Measurements from ENCODE around the gene CREM. TPM values are rescaled to one million over a fixed set of nuclear protein-coding genes. Genes with fewer than 3 reads are reported as not detected.

Gene CREM
- total RNA-seq, 1 experiment from 2014 or later = 30.2 TPM

GRCh38 chr10:35226507-35226906 is 99.9 kb downstream of the CREM start:
- ChIA-PET CTCF (no interaction called here), POLR2A (no interaction called here)
- intact Hi-C loops (cut with micrococcal nuclease) = no loop called here
- Mint-ChIP-seq H3K4me3 (ENCODE audit: unreplicated experiment) (no peak overlapping the region), H3K27me3 (ENCODE audit: insufficient read depth, unreplicated experiment) (no peaks in the 10 kb centered on the region), H3K36me3 (ENCODE audit: insufficient read depth, unreplicated experiment) (no peaks in the 10 kb centered on the region), H3K4me1 (ENCODE audit: insufficient read depth, unreplicated experiment) (no peaks in the 10 kb centered on the region), H3K9me3 (ENCODE audit: unreplicated experiment) (no peaks in the 10 kb centered on the region), H3K27ac (ENCODE audit: low read depth, unreplicated experiment) (no peak overlapping the region)
- no peak for DNase-seq (ENCODE audit: unreplicated experiment)
- no TSS peak for BruUV-seq (replicated peaks)
- TF ChIP-seq CTCF (IDR thresholded peaks at IDR 0.05; ENCODE audit: unreplicated experiment) = no peak

GRCh38 chr10:35228058-35228457 is 101.4 kb downstream of the CREM start:
- intact Hi-C loops (cut with micrococcal nuclease) = no loop called here
- Mint-ChIP-seq H3K4me3 (ENCODE audit: unreplicated experiment) (no peak overlapping the region), H3K36me3 (ENCODE audit: insufficient read depth, unreplicated experiment) (no peaks in the 10 kb centered on the region), H3K4me1 (ENCODE audit: insufficient read depth, unreplicated experiment) (no peaks in the 10 kb centered on the region), H3K9me3 (ENCODE audit: unreplicated experiment) (no peaks in the 10 kb centered on the region), H3K27me3 (ENCODE audit: insufficient read depth, unreplicated experiment) (no peaks in the 10 kb centered on the region), H3K27ac (ENCODE audit: low read depth, unreplicated experiment) (no peak overlapping the region)
- DNase-seq (ENCODE audit: unreplicated experiment) = no peak
- POLR2A ChIA-PET = no interaction called here
- CTCF ChIA-PET = interaction anchor here (0.6 to 1.2 kb wide), 2 partner anchors 202 to 282 kb away, joined by 3 read pairs; no protein-coding TSS in a partner anchor
- no TSS peak for BruUV-seq (replicated peaks)
- TF ChIP-seq CTCF (IDR thresholded peaks at IDR 0.05; ENCODE audit: unreplicated experiment) = no peak

- H3K9me3 Mint-ChIP-seq (ENCODE audit: unreplicated experiment) = no peaks in the 10 kb centered on the region
- no peak for TF ChIP-seq CTCF (IDR thresholded peaks at IDR 0.05; ENCODE audit: unreplicated experiment)
- intact Hi-C loops (cut with micrococcal nuclease) = no loop called here
Observed at GRCh38 chr10:35231646-35232045, 105.0 kb downstream of the CREM start.

GRCh38 chr10:35232527-35232926 is 105.9 kb downstream of the CREM start:
- Mint-ChIP-seq H3K27me3 (ENCODE audit: insufficient read depth, unreplicated experiment) (no peaks in the 10 kb centered on the region), H3K4me3 (ENCODE audit: unreplicated experiment) (no peak overlapping the region), H3K27ac (ENCODE audit: low read depth, unreplicated experiment) (no peak overlapping the region), H3K9me3 (ENCODE audit: unreplicated experiment) (no peaks in the 10 kb centered on the region), H3K36me3 (ENCODE audit: insufficient read depth, unreplicated experiment) (no peaks in the 10 kb centered on the region), H3K4me1 (ENCODE audit: insufficient read depth, unreplicated experiment) (no peaks in the 10 kb centered on the region)
- ChIA-PET POLR2A (interaction anchor here (0.7 kb wide), 1 partner anchor 12 kb away, joined by 3 read pairs; no protein-coding TSS in a partner anchor), CTCF (no interaction called here)
- no TSS peak for BruUV-seq (replicated peaks)
- DNase-seq (ENCODE audit: unreplicated experiment) = no peak
- intact Hi-C loops (cut with micrococcal nuclease) = no loop called here
- TF ChIP-seq CTCF (IDR thresholded peaks at IDR 0.05; ENCODE audit: unreplicated experiment) = no peak

More at GRCh38 chr10:35231646-35232045, 105.0 kb downstream of the CREM start:
- CTCF ChIA-PET = interaction anchor here (0.6 kb wide), 1 partner anchor 266 kb away, joined by 7 read pairs; no protein-coding TSS in a partner anchor
- DNase-seq (ENCODE audit: unreplicated experiment) = no peak
- no peaks in the 10 kb centered on the region for H3K4me1 Mint-ChIP-seq (ENCODE audit: insufficient read depth, unreplicated experiment)
- POLR2A ChIA-PET = no interaction called here
- no peaks in the 10 kb centered on the region for H3K36me3 Mint-ChIP-seq (ENCODE audit: insufficient read depth, unreplicated experiment)
- no peak overlapping the region for H3K27ac Mint-ChIP-seq (ENCODE audit: low read depth, unreplicated experiment)
- no peaks in the 10 kb centered on the region for H3K27me3 Mint-ChIP-seq (ENCODE audit: insufficient read depth, unreplicated experiment)
- BruUV-seq (replicated peaks) = no TSS peak
- H3K4me3 Mint-ChIP-seq (ENCODE audit: unreplicated experiment) = no peak overlapping the region

All from MCF 10A (cell line).